Pericardium fibroblast (primary cell): ENCODE data around the gene LIPI. TPM values are rescaled to one million over a fixed set of nuclear protein-coding genes. Genes with fewer than 3 reads are reported as not detected.

Experiments used
- total RNA-seq: library from RNA; depleted of rRNA; stranded (reverse); fragments of >200 nt; gene quantifications from 2 replicates; pipeline ENCODE4 v1.2.3, GENCODE V29; 2015

Gene LIPI
- total RNA-seq: not detected in 2 replicates

DNA sequence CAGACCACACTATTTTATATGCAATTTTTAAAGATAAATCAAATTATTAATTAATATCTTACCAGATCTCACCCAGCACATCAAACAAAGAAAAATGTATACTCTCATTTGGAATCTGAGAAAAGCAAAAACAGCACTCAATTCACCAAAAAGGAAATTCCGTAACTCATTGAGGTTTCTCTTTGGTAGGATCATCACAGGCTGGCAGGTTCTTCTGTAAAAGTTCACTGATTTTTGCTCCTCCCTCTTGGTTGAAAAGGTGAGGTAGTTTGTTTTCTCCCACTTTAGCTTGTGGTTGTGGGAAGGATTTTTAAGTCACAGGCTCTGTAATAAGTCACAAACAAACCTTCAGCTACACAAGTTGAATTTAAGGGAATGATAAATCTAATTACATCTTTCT is at the start of gene LIPI:
TSS of gene LIPI (minus strand) at position 218 of the 400 bp plus-strand sequence. CDS start at position 108, 110 bp downstream.

DNA sequence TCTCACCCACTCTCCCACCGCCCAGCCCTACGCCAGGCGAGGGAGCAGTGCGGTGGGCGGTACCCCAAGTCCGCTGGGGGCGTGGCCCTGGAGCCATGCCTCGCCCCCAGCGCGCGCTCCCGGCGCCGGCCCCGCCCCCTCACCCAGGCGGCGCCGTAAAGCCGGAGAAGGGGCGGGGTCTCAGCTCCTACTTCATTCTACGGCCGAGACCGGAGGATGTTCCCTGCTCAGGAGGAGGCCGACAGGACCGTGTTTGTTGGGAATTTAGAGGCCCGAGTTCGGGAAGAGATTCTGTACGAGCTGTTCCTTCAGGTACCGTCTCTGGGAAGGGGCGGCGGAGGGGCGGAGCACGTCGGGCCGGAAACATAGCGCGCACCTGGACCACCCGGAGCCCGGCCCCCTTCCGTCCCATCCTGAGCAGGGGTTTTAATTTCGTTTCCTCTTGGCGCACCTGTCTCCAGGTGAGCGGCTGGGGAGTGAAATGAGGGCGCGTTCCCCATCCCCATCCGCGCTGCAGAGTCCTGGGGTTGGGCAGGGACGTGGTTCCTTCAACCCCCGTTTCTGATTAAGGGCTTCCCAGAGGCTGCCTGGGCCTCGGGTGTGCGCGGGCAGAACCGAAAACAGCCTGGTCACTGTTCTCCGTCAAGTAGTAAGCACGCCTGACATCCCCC is 5.4 kb upstream of the LIPI start, which contains the start of gene RBM11:
TSS of gene RBM11 (plus strand) at position 187 of the 671 bp plus-strand sequence. CDS start at position 217, 30 bp downstream.

Other genes starting within 250 kb of the LIPI start
- 0.77 TPM in 1 of 2 replicates, not detected in the other for gene RBM11, start 5.2 kb upstream of the LIPI start, total RNA-seq
- 25.4 and 32.6 TPM in 2 replicates for gene HSPA13, start 172.2 kb upstream of the LIPI start, total RNA-seq